H1 (cell line): ENCODE data around the gene TMEM151B.

Source experiments
- ATF3 ChIP-seq: IDR thresholded peaks from 2 replicates; pipeline ENCODE4 v1.6.1; 2011; ENCODE audit warnings: low read depth, mild to moderate bottlenecking, low read length; ENCODE audit not compliant: insufficient read depth
- EZH2 ChIP-seq: fragments of 200-600 bp; sonication (generic); IDR thresholded peaks from 2 replicates; pipeline ENCODE4 v1.7.1; 2012; ENCODE audit warnings: low read depth, mild to moderate bottlenecking, moderate library complexity, low read length, inconsistent platforms; ENCODE audit not compliant: severe bottlenecking
- GABPA ChIP-seq: IDR thresholded peaks from 2 replicates; pipeline ENCODE4 v1.6.1; 2011; ENCODE audit warnings: mild to moderate bottlenecking, low read length, moderate library complexity, borderline replicate concordance; ENCODE audit not compliant: insufficient read depth
- JUN ChIP-seq: IDR thresholded peaks from 2 replicates; pipeline ENCODE4 v1.6.1; 2011; ENCODE audit warnings: low read depth, mild to moderate bottlenecking, improper control_type of control experiment, low read length
- POLR2A ChIP-seq, 2 experiments: IDR thresholded peaks; 1 replicate in 1 of 2; 2 replicates in 1 of 2; pipeline ENCODE4 v1.6.1; 2011; ENCODE audit warnings: low read depth in 2 of 2, low read length in 2 of 2, mild to moderate bottlenecking in 2 of 2; ENCODE audit errors: control extremely low read depth in 1 of 2
- POLR2AphosphoS5 ChIP-seq: IDR thresholded peaks from 2 replicates; pipeline ENCODE4 v1.6.1; 2011; ENCODE audit warnings: low read depth, low read length
- POU5F1 ChIP-seq: IDR thresholded peaks from 2 replicates; pipeline ENCODE4 v1.6.1; 2011; ENCODE audit warnings: low read depth, mild to moderate bottlenecking, low read length, moderate library complexity
- RFX5 ChIP-seq: IDR thresholded peaks from 2 replicates; pipeline ENCODE4 v1.6.1; 2011; ENCODE audit warnings: low read depth, low read length, improper control_type of control experiment, borderline replicate concordance
- SIN3A ChIP-seq, 2 experiments: IDR thresholded peaks in 1 of 2; conservative IDR thresholded peaks in 1 of 2; 2 replicates each; pipeline ENCODE4 v1.6.1; 2011 to 2012; ENCODE audit warnings: low read length in 2 of 2, improper control_type of control experiment in 1 of 2, low read depth in 1 of 2, mild to moderate bottlenecking in 1 of 2
- TCF12 ChIP-seq: IDR thresholded peaks from 2 replicates; pipeline ENCODE4 v1.6.1; 2011; ENCODE audit warnings: low read depth, mild to moderate bottlenecking, low read length
- USF2 ChIP-seq: IDR thresholded peaks from 2 replicates; pipeline ENCODE4 v1.6.1; 2011; ENCODE audit warnings: low read length, improper control_type of control experiment
- ZNF274 ChIP-seq: IDR thresholded peaks from 2 replicates; pipeline ENCODE4 v1.7.0; 2012; ENCODE audit warnings: low read length, borderline replicate concordance; ENCODE audit errors: extremely low read depth
- TF ChIP-seq, protein P1 (sequence below), 3 experiments: IDR thresholded peaks; 1 replicate in 2 of 3; 2 replicates in 1 of 3; pipeline versions ENCODE4 v1.5.1 to v1.6.1; 2011; ENCODE audit warnings: low read length in 3 of 3, mild to moderate bottlenecking in 3 of 3, inconsistent platforms in 2 of 3, low read depth in 1 of 3, moderate library complexity in 1 of 3; ENCODE audit not compliant: insufficient read depth in 1 of 3; ENCODE audit errors: control extremely low read depth in 1 of 3

DNA sequence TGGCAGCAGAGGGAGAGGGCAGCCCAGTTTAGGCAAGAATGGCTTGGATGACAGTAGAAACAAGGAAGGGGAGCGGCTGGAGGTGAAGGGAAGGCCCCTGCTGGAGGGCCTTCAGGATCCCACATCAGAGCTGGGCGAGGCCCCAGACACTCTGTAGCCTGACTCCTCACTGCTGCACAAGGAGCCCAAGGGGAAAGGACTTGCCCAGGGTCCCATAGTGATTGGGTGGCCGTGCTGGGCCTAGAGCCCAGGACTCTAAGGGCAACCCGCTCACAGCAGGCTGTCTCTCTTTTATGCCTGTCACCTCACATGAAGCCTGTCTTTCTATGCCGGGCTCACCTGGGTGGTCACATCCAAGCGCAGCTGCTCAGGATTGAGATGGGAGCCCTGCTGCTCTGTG lies 33.6 kb downstream of the TMEM151B start:
- TF ChIP-seq, protein P1, sequence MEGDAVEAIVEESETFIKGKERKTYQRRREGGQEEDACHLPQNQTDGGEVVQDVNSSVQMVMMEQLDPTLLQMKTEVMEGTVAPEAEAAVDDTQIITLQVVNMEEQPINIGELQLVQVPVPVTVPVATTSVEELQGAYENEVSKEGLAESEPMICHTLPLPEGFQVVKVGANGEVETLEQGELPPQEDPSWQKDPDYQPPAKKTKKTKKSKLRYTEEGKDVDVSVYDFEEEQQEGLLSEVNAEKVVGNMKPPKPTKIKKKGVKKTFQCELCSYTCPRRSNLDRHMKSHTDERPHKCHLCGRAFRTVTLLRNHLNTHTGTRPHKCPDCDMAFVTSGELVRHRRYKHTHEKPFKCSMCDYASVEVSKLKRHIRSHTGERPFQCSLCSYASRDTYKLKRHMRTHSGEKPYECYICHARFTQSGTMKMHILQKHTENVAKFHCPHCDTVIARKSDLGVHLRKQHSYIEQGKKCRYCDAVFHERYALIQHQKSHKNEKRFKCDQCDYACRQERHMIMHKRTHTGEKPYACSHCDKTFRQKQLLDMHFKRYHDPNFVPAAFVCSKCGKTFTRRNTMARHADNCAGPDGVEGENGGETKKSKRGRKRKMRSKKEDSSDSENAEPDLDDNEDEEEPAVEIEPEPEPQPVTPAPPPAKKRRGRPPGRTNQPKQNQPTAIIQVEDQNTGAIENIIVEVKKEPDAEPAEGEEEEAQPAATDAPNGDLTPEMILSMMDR (IDR thresholded peaks at IDR 0.05; ENCODE audit: control extremely low read depth in 1 of 3, insufficient read depth in 1 of 3, low read depth in 1 of 3, low read length in 3 of 3) = no peak
- no peak for TF ChIP-seq POLR2A (IDR thresholded peaks at IDR 0.05; ENCODE audit: control extremely low read depth in 1 of 2, low read depth in 2 of 2, low read length in 2 of 2)
- TF ChIP-seq EZH2 = no peak
- TF ChIP-seq ATF3 = no peak
- TF ChIP-seq USF2 = no peak
- TF ChIP-seq GABPA = no peak
- no peak for TF ChIP-seq POLR2AphosphoS5
- no peak for TF ChIP-seq RFX5
- no peak for TF ChIP-seq JUN
- no peak for TF ChIP-seq TCF12
- no peak for TF ChIP-seq SIN3A (conservative IDR thresholded peaks at IDR 0.05 in 1 of 2, IDR thresholded peaks at IDR 0.05 in 1 of 2; ENCODE audit: low read depth in 1 of 2, low read length in 2 of 2)
- TF ChIP-seq POU5F1 = no peak
- no peak for TF ChIP-seq ZNF274
